IPS DF 19.7 (cell line): ENCODE data around the gene CCDC85A.
A peak's percentile ranks its signal among the peaks of the same experiment; 100 is the strongest.

ENCODE experiments used
- DNase-seq: peaks from one replicate; pipeline ENCODE4 v3.0.0-alpha.2; 2013; ENCODE audit warnings: low read depth, low spot score

CCDC85A gene

GRCh38 chr2:56297671-56298070 lies 113.9 kb downstream of the CCDC85A start:
- DNase-seq, result no peak

DNA sequence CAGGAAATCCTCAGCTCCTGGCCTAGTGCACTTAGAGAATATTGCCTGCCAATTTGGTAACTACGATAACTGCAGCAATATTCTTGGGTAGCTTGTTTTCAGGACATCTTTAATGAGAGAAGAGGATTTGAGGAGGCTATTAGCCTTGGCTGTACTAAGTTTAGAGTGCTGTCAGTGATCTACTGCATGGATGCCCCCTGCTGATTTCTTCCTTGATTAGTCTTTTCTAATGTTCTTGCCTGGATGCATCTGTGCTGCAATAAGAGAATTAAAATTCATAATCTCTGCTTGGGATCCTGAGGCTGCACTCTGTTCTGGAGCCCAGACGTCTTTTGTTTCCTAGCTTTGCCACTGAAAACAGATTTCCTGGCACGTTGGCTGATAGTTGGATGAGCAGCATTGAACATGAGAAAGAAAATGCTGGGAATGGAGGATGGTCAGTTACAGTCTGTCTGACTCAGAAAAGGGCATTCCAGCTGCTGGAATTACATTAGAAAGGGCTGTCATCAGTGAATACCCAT lies 115.4 kb downstream of the CCDC85A start:
- DNase-seq, result no peak

- DNase-seq, result no peak
These were observed 125.9 kb downstream of the CCDC85A start for GRCh38 chr2:56309626-56310170.

- DNase-seq, result no peak
These were observed 129.7 kb downstream of the CCDC85A start for GRCh38 chr2:56313500-56313921.

DNA sequence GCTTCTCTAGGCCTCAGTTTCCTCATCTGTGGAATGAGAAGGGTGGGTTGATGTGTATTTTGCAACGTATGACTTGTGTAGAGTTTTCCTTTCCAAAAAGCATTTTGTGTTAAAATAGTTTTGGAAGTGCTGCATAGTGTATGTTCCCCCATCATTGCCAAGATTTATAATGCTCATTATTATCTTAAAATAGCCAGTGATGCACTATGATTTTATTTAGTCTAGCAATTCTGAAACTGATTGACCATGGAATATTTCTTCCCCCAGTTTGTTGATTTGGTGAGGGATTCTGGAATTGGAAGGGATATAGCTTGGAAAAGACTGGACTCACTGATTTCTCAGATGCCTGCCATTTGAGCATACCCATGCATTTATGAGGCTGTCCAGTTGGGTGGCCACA lies 130.6 kb downstream of the CCDC85A start:
- DNase-seq, result no peak

GRCh38 chr2:56314796-56315195 lies 131.0 kb downstream of the CCDC85A start:
- no peak for DNase-seq

DNA sequence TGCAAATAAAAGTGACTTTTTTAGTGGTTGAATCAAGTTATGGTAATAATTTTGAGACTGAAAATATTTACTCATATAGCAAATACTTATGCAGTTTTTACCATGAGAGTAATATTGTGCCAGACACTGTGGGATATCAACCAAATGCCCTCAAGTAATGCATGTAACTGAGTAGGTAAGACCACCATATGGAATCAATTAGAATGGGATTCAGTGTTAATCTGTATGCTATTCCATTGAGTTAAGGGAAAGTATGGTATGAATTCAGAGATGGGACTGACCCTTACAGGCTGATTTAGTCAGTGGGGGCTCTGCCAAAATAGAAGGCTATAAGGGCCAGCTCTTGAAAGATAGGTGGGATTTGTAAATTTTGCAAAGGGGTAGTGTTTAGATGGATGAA lies 131.6 kb downstream of the CCDC85A start:
- DNase-seq, result no peak

GRCh38 chr2:56316011-56316410 lies 132.2 kb downstream of the CCDC85A start:
- DNase-seq, result no peak

GRCh38 chr2:56318147-56318546 lies 134.4 kb downstream of the CCDC85A start:
- no peak for DNase-seq

GRCh38 chr2:56325661-56326345 lies 142.0 kb downstream of the CCDC85A start:
- no peak for DNase-seq

DNA sequence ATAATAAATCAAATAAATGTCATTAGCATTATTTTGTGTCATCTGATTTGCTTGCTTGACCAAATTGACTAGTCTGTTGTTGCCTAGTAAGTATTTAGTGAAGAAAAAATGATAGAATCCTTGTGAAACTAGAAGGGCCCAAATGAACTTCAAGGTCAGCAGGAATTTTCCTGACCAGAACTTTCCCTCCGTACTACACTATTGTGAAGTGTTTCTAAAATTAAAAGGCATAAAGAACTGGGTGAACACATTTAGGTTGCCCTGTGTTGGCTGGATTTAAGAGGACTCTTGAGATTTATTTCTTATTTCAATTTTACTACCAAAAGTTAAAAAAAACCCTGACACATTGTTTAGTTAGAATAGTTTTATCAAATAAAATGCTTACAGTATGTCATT lies 142.6 kb downstream of the CCDC85A start:
- no peak for DNase-seq

- no peak for DNase-seq
These were observed 148.0 kb downstream of the CCDC85A start for GRCh38 chr2:56331810-56332209.

GRCh38 chr2:56333812-56334485 lies 150.2 kb downstream of the CCDC85A start:
- DNase-seq, result peak; percentile 7

- DNase-seq, result no peak
These were observed 150.8 kb downstream of the CCDC85A start for GRCh38 chr2:56334622-56335021.

DNA sequence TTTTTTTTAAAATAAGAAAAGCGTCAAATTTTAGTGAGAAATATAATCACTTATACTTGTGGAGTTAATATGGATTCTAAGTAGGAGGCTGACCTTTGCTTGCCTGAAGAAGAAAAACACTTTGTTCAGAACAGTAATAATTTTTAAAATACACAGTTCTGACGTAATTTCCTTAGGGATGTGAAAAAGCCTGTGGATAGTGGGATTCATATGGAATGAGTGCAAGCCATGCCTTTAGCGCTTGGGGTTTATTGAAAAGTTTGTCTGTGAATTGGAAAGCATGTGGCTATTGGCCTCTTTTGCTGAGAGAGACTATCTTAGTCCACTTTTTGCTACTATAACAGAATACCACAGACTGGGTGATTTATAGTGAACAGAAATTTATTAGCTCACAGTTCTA lies 151.3 kb downstream of the CCDC85A start:
- no peak for DNase-seq

DNA sequence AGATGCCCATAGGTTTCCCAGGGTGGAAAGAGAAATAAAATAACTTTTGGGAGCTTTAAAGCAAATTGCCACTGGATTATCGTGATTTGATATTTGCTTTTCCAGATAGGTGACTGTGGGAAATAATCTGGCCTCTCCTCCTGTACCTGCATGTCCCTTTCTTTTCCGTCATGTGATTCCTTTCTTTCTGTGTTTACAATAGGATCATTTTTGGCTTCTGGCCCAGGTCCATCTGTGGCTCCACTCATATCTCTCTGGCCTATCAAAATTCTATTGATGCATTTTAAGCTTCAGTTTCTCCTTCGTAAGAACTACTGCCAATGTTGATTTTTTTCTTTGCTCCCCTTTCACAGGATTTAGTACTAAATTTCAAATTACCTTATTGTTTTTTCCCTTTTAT lies 153.6 kb downstream of the CCDC85A start:
- DNase-seq, result no peak

DNA sequence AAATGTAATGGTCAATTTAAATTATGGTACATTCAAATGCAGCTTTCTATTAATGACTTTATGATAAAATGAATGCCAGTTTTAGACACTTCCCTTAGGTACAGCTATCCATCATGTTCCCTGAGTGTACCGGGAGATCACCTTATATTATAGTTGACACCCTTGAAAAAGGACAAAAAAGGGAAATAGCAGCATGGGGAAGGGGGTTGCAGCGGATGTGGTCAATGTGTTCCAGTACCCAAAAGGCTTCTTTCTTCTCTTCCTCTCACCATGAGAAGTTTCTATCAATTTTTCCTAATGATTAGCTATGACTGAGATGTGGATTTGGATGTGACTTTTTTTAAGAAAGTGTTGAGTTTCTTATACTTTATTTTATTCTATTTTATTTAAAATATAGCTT lies 154.4 kb downstream of the CCDC85A start:
- DNase-seq, result no peak

GRCh38 chr2:56344771-56345170 lies 161.0 kb downstream of the CCDC85A start:
- no peak for DNase-seq

DNA sequence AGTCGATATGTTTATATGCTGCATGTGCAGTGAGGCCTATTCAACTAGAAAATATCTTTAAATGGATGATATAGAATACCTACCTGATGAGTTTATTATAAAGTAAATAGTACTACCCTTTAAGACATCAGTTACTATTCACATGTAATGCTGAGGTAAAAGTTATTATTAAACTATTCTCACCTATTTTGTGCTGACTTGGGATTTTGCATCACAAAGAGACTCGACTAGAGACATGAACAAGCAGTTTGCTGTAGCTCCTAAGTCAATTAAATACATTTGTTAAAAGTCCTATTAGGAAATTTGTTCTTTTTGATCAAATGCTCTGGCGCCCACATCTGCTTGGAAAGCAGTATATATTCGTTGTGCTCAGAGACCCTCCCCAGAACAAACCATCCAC lies 164.1 kb downstream of the CCDC85A start:
- no peak for DNase-seq

GRCh38 chr2:56348392-56349210 lies 164.8 kb downstream of the CCDC85A start:
- DNase-seq, result no peak

DNA sequence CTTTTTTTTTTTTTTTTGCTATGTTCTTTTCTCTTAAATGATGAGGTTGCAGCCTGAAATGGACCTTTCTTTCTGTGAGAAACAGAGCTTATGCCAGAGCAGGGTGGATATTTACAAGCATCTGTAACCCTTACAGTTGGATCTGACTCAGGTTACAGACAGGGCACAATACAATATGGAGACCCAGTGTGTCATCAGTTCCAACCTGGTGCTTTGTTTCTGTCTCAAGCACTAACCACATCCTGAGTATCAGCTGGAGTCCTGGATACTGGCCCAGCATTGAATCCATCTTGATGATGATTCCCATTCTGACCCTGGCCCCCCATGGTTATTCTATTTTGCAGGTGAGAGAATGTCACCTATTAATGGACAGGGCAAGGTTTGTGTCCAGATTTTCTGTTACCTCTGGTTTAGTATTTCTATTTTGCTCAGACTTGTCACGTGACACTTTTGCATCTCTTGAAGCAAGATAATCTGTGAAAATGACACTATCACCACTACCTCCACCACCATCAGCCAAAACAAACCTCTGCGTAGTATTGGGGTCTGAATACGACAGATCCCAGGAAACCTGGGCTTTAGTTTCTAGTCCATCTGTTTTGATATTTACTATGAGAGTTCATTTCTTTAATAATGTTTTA lies 174.0 kb downstream of the CCDC85A start:
- DNase-seq, result no peak

- DNase-seq, result no peak
These were observed 178.1 kb downstream of the CCDC85A start for GRCh38 chr2:56361844-56362243.
